Heart left ventricle (tissue), 16 donors: ENCODE results near the gene ADCY5. TPM values are rescaled to one million over a fixed set of nuclear protein-coding genes. Genes with fewer than 3 reads are reported as not detected.
"Not testable (repeated sequence)": the region's sequence is repeated elsewhere in the genome, so short reads cannot be mapped to it uniquely, and the experiment has no call there.

ENCODE experiments used
- ATAC-seq, 4 donors: fragments of 200-7000 bp; cut with Tn5 transposase; one replicate each; pipeline ENCODE4 v1.9.1; 2020 to 2022; ENCODE audit warnings: moderate library complexity in 4 of 4, mild to moderate bottlenecking in 3 of 4, moderate number of reproducible peaks in 1 of 4
- DNase-seq, 5 donors: peaks; one replicate each; pipeline ENCODE4 v3.0.0-alpha.2; 2020
- H3K27ac ChIP-seq, 12 donors: fragments of 200-600 bp; sonication (generic) in 4 of 12; one replicate each; pipeline versions ENCODE4 v1.5.0 to v1.8.0; 2016 to 2022; ENCODE audit warnings: mild to moderate bottlenecking in 2 of 12
- H3K27me3 ChIP-seq, 9 donors: fragments of 200-600 bp; sonication (generic) in 2 of 9; one replicate each; pipeline versions ENCODE4 v1.5.1 to v1.8.0; 2016 to 2022; ENCODE audit warnings: mild to moderate bottlenecking in 3 of 9
- H3K36me3 ChIP-seq, 9 donors: fragments of 200-600 bp; sonication (generic) in 2 of 9; one replicate each; pipeline versions ENCODE4 v1.5.0 to v1.8.0; 2018 to 2022; ENCODE audit warnings: mild to moderate bottlenecking in 2 of 9
- H3K4me1 ChIP-seq, 12 donors: fragments of 200-600 bp; sonication (generic) in 4 of 12; one replicate each; pipeline versions ENCODE4 v1.5.0 to v1.8.0; 2016 to 2022; ENCODE audit warnings: mild to moderate bottlenecking in 3 of 12
- H3K4me3 ChIP-seq, 12 donors: fragments of 200-600 bp; sonication (generic) in 4 of 12; one replicate each; pipeline versions ENCODE4 v1.5.0 to v1.8.0; 2017 to 2022; ENCODE audit warnings: mild to moderate bottlenecking in 9 of 12, moderate library complexity in 4 of 12
- H3K9me3 ChIP-seq, 12 donors: fragments of 200-600 bp; sonication (generic) in 4 of 12; one replicate each; pipeline versions ENCODE4 v1.5.0 to v1.8.0; 2016 to 2022; ENCODE audit warnings: mild to moderate bottlenecking in 1 of 12
- CTCF ChIP-seq, 12 donors: fragments of 200-600 bp; sonication (generic) in 4 of 12; IDR thresholded peaks; one replicate each; pipeline versions ENCODE4 v1.5.0 to v1.8.0; 2018 to 2022; ENCODE audit warnings: antibody characterized with exemption in 12 of 12, mild to moderate bottlenecking in 5 of 12
- POLR2A ChIP-seq, 2 donors: fragments of 450-650 bp; IDR thresholded peaks; one replicate each; pipeline ENCODE4 v1.6.1; 2017; ENCODE audit warnings: antibody characterized with exemption in 2 of 2, mild to moderate bottlenecking in 2 of 2, moderate library complexity in 2 of 2
- WGBS, 4 donors: extraction: QIAGEN DNeasy Blood & Tissue Kit in 2 of 4; methylation state at CpG; one replicate each; pipeline versions ENCODE4 v1.1.5 to v1.1.7; 2013 to 2018; 5-methylcytosine and 5-hydroxymethylcytosine counted together
- intact Hi-C, 10 donors: fragments of 100-400 bp; cut with DNase I; formaldehyde crosslinking; loops; one replicate each; pipeline versions ENCODE4 v1.11.1 to v1.14.2; 2022
- polyA plus RNA-seq, 2 donors: library from polyadenylated mRNA; stranded (reverse); fragments of 200-250 nt; gene quantifications; one replicate each; pipeline ENCODE4 v1.2.3, GENCODE V29; 2013
- total RNA-seq, 9 donors: library from RNA; depleted of rRNA in 2 of 9; stranded (reverse); fragments of >200 nt in 2 of 9; fragmentation: NEBNext Ultra II Directional in 3 of 9; extraction: Animal tissue kit (Norgen Biotek cat#: 25700) in 3 of 9; gene quantifications; one replicate each; pipeline versions ENCODE4 v1.1.0 to v1.2.4, GENCODE V29; 2016 to 2023
- donor health status: ischemic (EF 13 %, LVEDD 7.1; RV severe dilation, severe dysfunction).
- donor health status: healthy with polysubstance abuse.
- donor health status: DM: no; HTN: yes; CAD: no.
- donor health status: DM: no; HTN: no; CAD: no.
- donor health status: ischemic (EF 25% LVEDD 6.9; RV normal size, moderate dysfunction).
- donor health status: ischemic (EF 25% LVEDD 5.7; RV mildly dilated, moderate dysfunction).
- donor health status: healthy.
- donor health status: DM: yes; HTN: yes; CAD: no.
- donor health status: ischemic (EF 35%, LVEDD 5.7; RV mildly dilated, moderate dysfunction).
- donor health status: nonischemic (EF 11% LVEDD 7.7; RV severe dilation, severe dysfunction).
- donor health status: DM: yes; HTN: yes; CAD: no.
- donor health status: PGD.
- donor health status: ischemic (EF 29% LVEDD 5.4; RV normal size, mild dysfunction).
- donor health status: nonischemic (EF 23%, LVEDD 6.1; RV moderate dilation, normal function).

The ADCY5 gene
- total and polyA plus RNA-seq, 11 donors = 78.5 to 276 (median 167) TPM

GRCh38 chr3:123246866-123247265, 202.0 kb downstream of the ADCY5 start:
- DNase-seq (no peak), ATAC-seq (no peak)
- H3K9me3 ChIP-seq = no peaks in the 10 kb centered on the region
- TF ChIP-seq POLR2A (IDR thresholded peaks at IDR 0.05) = no peak
- no peak for TF ChIP-seq CTCF (IDR thresholded peaks at IDR 0.05)
- peaks cover 0 to 69% (median 41%) of the 10 kb centered on the region in 9 donors for H3K36me3 ChIP-seq
- H3K4me3 ChIP-seq = no peak overlapping the region
- intact Hi-C loops = no loop called here
- WGBS, 4 donors = 5 to 18% (median 9%) methylated on average over 3 of the region's 3 CpGs
- no peak overlapping the region for H3K27ac ChIP-seq
- no peaks in the 10 kb centered on the region for H3K27me3 ChIP-seq
- peaks cover 0 to 40% (median 18%) of the 10 kb centered on the region in 12 donors for H3K4me1 ChIP-seq

DNA sequence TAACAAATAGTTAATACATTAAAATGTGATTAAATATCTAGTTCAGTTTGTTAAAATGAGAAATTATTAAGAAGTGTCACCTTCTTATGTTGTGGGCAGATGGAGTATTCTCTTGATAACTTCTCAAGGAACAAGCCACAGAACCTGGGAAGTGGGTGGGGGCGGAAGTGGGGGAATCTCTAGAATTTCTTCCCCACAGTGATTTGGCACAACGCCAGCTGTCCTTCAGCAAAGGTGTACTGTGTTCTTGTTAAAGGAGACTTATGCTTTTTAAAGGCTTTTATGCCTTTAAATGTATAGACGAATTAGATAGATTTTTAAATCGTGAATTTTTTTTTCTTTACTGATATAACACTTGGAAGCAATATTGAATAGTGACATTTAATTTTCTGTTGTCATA, 204.8 kb downstream of the ADCY5 start:
- intact Hi-C loops = no loop called here
- ATAC-seq (no peak), DNase-seq (peak in 1 of 5 donors; percentile 31)
- TF ChIP-seq POLR2A (IDR thresholded peaks at IDR 0.05) (no peak), CTCF (IDR thresholded peaks at IDR 0.05) (no peak)
- H3K9me3 ChIP-seq = peaks cover 0 to 8% (median 0%) of the 10 kb centered on the region in 12 donors
- WGBS, 4 donors = 66 to 72% (median 72%) methylated on average over 4 of the region's 4 CpGs
- H3K4me1 ChIP-seq = peaks cover 0 to 40% (median 18%) of the 10 kb centered on the region in 12 donors
- no peak overlapping the region for H3K27ac ChIP-seq
- peaks cover 0 to 67% (median 47%) of the 10 kb centered on the region in 9 donors for H3K36me3 ChIP-seq
- no peak overlapping the region for H3K4me3 ChIP-seq
- no peaks in the 10 kb centered on the region for H3K27me3 ChIP-seq

DNA sequence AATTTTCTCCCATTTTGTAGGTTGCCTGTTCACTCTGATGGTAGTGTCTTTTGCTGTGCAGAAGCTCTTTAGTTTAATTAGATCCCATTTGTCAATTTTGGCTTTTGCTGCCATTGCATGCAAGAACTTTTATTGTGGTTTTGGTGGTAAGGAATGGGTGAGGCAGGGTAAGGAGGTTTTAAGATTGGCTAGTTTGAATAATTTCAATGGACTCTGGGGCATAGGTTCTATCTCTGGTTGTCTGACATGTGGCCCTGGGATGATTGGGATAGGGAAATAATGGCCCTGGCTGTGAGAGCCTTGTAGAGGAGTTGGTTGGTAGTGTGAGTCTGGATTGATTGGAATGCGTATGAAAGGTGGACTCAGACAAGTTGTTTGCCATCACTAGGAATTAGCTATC, 209.1 kb downstream of the ADCY5 start:
- Histone ChIP-seq H3K4me1 (peaks cover 0 to 17% (median 0%) of the 10 kb centered on the region in 12 donors), H3K36me3 (peaks cover 0 to 39% (median 14%) of the 10 kb centered on the region in 9 donors), H3K27me3 (no peaks in the 10 kb centered on the region), H3K4me3 (no peak overlapping the region), H3K9me3 (peaks cover 0 to 8% (median 0%) of the 10 kb centered on the region in 12 donors), H3K27ac (no peak overlapping the region)
- ATAC-seq = no peak
- no peak for DNase-seq
- 95 to 100% (median 98%) methylated on average over 1 of the region's 1 CpG for WGBS, 4 donors
- intact Hi-C loops = no loop called here
- TF ChIP-seq POLR2A (IDR thresholded peaks at IDR 0.05) = no peak

DNA sequence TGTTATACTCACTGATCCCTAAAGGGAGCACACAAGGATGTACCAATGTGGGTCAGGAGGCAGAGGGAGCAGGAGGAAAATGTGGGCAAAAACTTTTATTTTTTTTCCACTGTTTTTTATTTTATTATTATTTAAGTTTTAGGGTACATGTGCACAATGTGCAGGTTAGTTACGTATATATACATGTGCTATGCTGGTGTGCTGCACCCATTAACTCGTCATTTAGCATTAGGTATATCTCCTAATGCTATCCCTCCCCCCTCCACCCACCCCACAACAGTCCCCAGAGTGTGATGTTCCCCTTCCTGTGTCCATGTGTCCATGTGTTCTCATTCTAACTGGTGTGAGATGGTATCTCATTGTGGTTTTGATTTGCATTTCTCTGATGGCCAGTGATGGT, 209.7 kb downstream of the ADCY5 start:
- peaks cover 0 to 11% (median 0%) of the 10 kb centered on the region in 12 donors for H3K4me1 ChIP-seq
- ATAC-seq, DNase-seq, H3K4me3 ChIP-seq, H3K27me3 ChIP-seq, H3K9me3 ChIP-seq, intact Hi-C loops, H3K27ac ChIP-seq: not testable (repeated sequence)
- 94 to 100% (median 99%) methylated on average over 2 of the region's 2 CpGs for WGBS, 4 donors
- peaks cover 0 to 39% (median 14%) of the 10 kb centered on the region in 9 donors for H3K36me3 ChIP-seq

- intact Hi-C loops = no loop called here
- no peak overlapping the region for H3K4me3 ChIP-seq
- ATAC-seq (no peak), DNase-seq (no peak)
- H3K4me1 ChIP-seq = no peaks in the 10 kb centered on the region
- TF ChIP-seq CTCF (IDR thresholded peaks at IDR 0.05) (no peak), POLR2A (IDR thresholded peaks at IDR 0.05) (no peak)
- no peaks in the 10 kb centered on the region for H3K27me3 ChIP-seq
- H3K9me3 ChIP-seq = peaks cover 0 to 8% (median 0%) of the 10 kb centered on the region in 12 donors
- no peak overlapping the region for H3K27ac ChIP-seq
- peaks cover 0 to 43% (median 17%) of the 10 kb centered on the region in 9 donors for H3K36me3 ChIP-seq
- WGBS, 4 donors = 97 to 99% (median 97%) methylated on average over 3 of the region's 3 CpGs
Observed at GRCh38 chr3:123236902-123237301, 212.0 kb downstream of the ADCY5 start.

Other genes starting within 250 kb of the ADCY5 start
- 10 to 100 TPM in 4 of 9 donors, 1 to 10 TPM in 5; 7.6 to 27.0 (median 10.0) TPM for gene SEC22A, start 247.1 kb downstream of the ADCY5 start, total RNA-seq
- gene SEC22A, start 247.1 kb downstream of the ADCY5 start, polyA plus RNA-seq = 10 to 100 TPM in 1 of 2 donors, 1 to 10 TPM in 1; 2.2 to 18.0 TPM
- 10 to 100 TPM in 4 of 9 donors, 1 to 10 TPM in 5; 8.8 to 23.3 (median 9.7) TPM for gene HACD2, start 136.0 kb upstream of the ADCY5 start, total RNA-seq
- gene HACD2, start 136.0 kb upstream of the ADCY5 start, polyA plus RNA-seq = 10 to 100 TPM in 1 of 2 donors, 1 to 10 TPM in 1; 5.6 to 17.1 TPM